ENCODE measurements around the gene THBS1.

Gene THBS1

GRCh38 chr15:39625451-39625850 is 44.6 kb downstream of the THBS1 start:
- H3K27ac ChIP-seq, result peak overlapping the region; percentile 77
- no peak for TF ChIP-seq CTCF (conservative IDR thresholded peaks at IDR 0.05; ENCODE audit: low read depth)
- DNase-seq (ENCODE audit: low spot score), result no peak
- POLR2A ChIA-PET (ENCODE audit: low non-redundant PET), result no interaction called here
- CTCF ChIA-PET, result interaction anchor here (1.8 kb wide), 1 partner anchor 131 kb away, joined by 8 read pairs; no protein-coding TSS in a partner anchor

GRCh38 chr15:39625856-39626255 is 45.0 kb downstream of the THBS1 start:
- ChIA-PET POLR2A (ENCODE audit: low non-redundant PET) (no interaction called here), CTCF (interaction anchor here (0.6 to 1.8 kb wide), 2 partner anchors 131 to 454 kb away, joined by 3 to 8 read pairs; no protein-coding TSS in a partner anchor)
- peak overlapping the region; percentile 77; the same call in 1 of the 2 replicates for H3K27ac ChIP-seq
- TF ChIP-seq CTCF (conservative IDR thresholded peaks at IDR 0.05; ENCODE audit: low read depth), result no peak
- no peak for DNase-seq (ENCODE audit: low spot score)

GRCh38 chr15:39627451-39628143 is 46.7 kb downstream of the THBS1 start:
- TF ChIP-seq CTCF (conservative IDR thresholded peaks at IDR 0.05; ENCODE audit: low read depth), result no peak
- DNase-seq (ENCODE audit: low spot score), result no peak
- CTCF ChIA-PET, result no interaction called here
- POLR2A ChIA-PET (ENCODE audit: low non-redundant PET), result no interaction called here
- no peak overlapping the region for H3K27ac ChIP-seq

- TF ChIP-seq CTCF (conservative IDR thresholded peaks at IDR 0.05; ENCODE audit: low read depth), result no peak
- POLR2A ChIA-PET (ENCODE audit: low non-redundant PET), result no interaction called here
- CTCF ChIA-PET, result interaction anchor here (0.7 kb wide), 1 partner anchor 129 kb away, joined by 3 read pairs; no protein-coding TSS in a partner anchor
- H3K27ac ChIP-seq, result no peak overlapping the region
- no peak for DNase-seq (ENCODE audit: low spot score)
Observed at GRCh38 chr15:39628144-39628508, 47.2 kb downstream of the THBS1 start.

- H3K27ac ChIP-seq, result peak overlapping the region; percentile 78
- no peak for DNase-seq (ENCODE audit: low spot score)
- CTCF ChIA-PET, result interaction anchor here (0.7 kb wide), 1 partner anchor 128 kb away, joined by 3 read pairs; no protein-coding TSS in a partner anchor
- no peak for TF ChIP-seq CTCF (conservative IDR thresholded peaks at IDR 0.05; ENCODE audit: low read depth)
- POLR2A ChIA-PET (ENCODE audit: low non-redundant PET), result no interaction called here
Observed at GRCh38 chr15:39628546-39629257, 47.8 kb downstream of the THBS1 start.

- H3K27ac ChIP-seq, result peak overlapping the region; percentile 78
- no peak for TF ChIP-seq CTCF (conservative IDR thresholded peaks at IDR 0.05; ENCODE audit: low read depth)
- DNase-seq (ENCODE audit: low spot score), result peak; percentile 73
- ChIA-PET CTCF (no interaction called here), POLR2A (ENCODE audit: low non-redundant PET) (no interaction called here)
Observed at GRCh38 chr15:39629371-39629770, 48.5 kb downstream of the THBS1 start.

Measured in RWPE1 (cell line).